Pulmonary artery endothelial cell (primary cell): ENCODE results near the gene B4GALT4. TPM values are rescaled to one million over a fixed set of nuclear protein-coding genes. Genes with fewer than 3 reads are reported as not detected.

Source experiments
- DNase-seq: peaks from one replicate; pipeline ENCODE4 v3.0.0-alpha.2; 2011; ENCODE audit warnings: low read depth, low spot score
- total RNA-seq: library from RNA; depleted of rRNA; stranded (reverse); fragments of >200 nt; gene quantifications from 2 replicates; pipeline ENCODE4 v1.2.3, GENCODE V29; 2014

Gene B4GALT4
- total RNA-seq, 1 donor from 2014 or later = 4.2 TPM

DNA sequence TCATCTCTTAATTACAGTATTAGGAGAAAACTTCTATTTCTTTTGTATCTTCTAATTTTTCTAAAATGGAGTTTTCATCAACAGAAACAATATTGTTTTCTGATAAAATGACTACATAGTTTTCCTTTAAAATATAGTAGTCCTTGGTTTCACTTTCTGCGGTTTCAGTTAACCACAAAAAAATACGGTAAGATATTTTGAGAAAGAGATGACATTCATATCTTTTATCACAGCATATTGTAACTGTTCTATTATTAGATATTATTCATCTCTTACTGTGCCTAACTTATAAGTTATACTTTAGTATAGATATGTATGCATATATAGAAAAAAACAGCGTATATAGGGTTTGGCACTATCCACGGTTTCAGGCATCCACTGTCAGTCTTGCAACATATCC is 2.3 kb downstream of the B4GALT4 start:
- DNase-seq = no peak

DNA sequence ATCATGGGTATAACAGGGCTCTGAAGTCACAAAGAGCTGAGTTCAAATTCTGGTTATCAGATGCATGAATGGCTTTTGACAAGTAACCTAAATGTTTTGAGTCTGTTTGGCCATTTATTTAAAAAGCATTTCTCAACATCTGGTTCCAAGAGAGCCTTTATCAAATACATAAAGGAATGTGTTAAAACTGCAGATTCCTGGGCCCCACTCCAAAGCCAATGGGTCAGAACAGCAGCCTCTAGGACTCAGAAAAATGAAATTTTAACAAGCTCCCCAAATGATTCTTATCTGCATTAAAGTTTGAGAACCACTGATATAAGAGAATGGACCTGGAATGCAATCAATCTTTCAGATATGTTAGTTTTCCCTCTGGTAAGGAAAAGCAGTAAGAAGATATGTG is 3.4 kb downstream of the B4GALT4 start:
- DNase-seq = no peak

- DNase-seq = no peak
Observed at GRCh38 chr3:119236756-119237155, 3.9 kb downstream of the B4GALT4 start.

GRCh38 chr3:119235151-119235550 is 5.5 kb downstream of the B4GALT4 start:
- DNase-seq = no peak

GRCh38 chr3:119234610-119235009 is 6.1 kb downstream of the B4GALT4 start:
- DNase-seq = no peak

GRCh38 chr3:119230745-119231144 is 9.9 kb downstream of the B4GALT4 start:
- no peak for DNase-seq

DNA sequence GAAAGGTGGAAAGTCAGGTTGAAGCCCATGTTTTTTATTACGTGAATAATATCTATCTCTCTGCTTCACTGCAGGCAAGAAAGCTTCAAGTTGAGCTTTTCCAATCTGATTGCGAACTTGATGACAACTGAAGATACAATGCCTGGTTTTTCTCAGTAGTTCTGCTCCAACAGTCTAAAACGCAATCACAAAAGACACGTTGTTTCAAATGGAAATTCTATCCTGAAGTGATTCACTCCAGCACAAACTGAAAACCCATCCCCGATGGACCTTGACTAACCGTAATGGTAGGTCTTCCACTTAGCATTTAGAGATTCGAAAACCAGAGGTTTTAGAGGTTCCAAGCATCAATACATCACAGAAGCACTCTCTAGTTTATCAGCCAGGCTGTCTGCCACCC is 10.6 kb downstream of the B4GALT4 start:
- DNase-seq = no peak

- no peak for DNase-seq
Observed at GRCh38 chr3:119229190-119229589, 11.5 kb downstream of the B4GALT4 start.

DNA sequence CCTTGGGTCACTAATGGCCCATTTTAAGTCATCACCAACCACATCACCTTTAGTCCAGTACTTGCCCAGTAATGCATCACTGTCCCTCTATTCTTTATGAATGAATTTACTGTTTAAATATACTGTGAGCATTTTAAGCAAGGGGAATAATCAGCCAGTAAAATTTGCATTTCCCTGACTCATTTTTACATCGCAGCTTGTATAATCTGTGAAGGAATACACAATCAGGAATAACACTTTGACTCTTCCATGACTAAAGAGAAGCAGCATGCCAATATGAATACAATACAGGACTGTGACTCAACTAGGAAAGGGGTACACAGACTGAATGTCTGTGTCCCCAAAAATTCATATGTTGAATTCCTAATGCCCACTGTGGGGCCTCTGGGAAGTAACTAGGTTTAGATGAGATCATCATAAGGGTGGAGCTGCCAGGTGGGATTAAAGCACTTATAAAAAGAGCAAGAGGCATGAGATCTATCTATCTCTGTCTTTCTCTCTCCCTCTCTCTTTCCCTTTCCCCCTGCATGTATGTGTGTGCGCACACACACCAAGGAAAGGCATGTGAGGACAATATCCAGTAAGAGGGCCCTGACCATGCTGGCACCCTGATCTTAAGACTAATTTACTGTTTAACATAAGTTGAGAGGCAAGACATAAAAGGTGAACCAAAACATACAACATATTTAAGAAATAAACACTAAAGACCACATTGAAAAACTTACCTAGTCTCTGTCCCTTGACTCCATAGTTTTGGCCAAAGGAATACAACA is 12.1 kb downstream of the B4GALT4 start:
- no peak for DNase-seq

- DNase-seq = no peak
Observed at GRCh38 chr3:119227070-119227850, 13.4 kb downstream of the B4GALT4 start.

GRCh38 chr3:119225121-119225520 is 15.6 kb downstream of the B4GALT4 start:
- no peak for DNase-seq

DNA sequence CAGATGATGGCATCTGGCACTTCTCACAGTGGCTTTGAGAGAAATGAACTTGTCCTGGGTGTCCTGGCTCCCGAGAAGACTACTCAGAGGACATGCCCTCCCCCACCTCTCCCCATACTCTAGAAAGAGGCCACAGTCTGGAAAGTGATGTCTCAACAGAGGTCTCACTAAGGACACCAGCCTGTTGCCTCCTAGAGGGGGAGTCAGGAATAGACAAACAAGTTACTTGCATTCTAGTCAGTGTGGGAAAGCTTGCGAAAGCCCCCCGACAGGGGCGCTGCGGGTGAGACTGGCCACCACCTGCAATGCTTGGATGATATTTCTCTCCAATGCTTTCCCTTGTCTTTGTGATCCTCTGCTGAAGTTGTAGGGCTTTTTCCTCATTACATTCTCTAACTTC is 17.2 kb downstream of the B4GALT4 start:
- no peak for DNase-seq

DNA sequence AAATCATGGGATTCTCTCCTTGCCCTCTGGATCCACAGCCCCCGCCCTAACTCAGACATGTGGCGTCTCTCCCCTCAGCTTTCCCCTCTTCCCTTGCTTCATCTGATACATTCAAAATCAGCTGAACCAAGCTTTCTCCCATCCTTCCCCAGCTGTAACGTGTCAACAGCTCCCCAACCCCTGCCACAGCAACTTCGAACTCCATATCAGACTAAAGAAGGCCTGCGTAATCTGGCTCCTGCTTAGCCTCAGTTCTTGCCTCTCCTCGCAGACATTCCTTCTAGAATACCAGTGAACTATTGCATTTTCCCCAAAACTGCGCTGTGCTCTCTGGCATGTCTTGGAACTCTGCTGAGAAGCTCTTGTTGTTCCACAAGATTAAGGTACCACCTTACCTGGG is 18.3 kb downstream of the B4GALT4 start:
- DNase-seq = no peak

- no peak for DNase-seq
Observed at GRCh38 chr3:119221779-119222320, 18.8 kb downstream of the B4GALT4 start.

DNA sequence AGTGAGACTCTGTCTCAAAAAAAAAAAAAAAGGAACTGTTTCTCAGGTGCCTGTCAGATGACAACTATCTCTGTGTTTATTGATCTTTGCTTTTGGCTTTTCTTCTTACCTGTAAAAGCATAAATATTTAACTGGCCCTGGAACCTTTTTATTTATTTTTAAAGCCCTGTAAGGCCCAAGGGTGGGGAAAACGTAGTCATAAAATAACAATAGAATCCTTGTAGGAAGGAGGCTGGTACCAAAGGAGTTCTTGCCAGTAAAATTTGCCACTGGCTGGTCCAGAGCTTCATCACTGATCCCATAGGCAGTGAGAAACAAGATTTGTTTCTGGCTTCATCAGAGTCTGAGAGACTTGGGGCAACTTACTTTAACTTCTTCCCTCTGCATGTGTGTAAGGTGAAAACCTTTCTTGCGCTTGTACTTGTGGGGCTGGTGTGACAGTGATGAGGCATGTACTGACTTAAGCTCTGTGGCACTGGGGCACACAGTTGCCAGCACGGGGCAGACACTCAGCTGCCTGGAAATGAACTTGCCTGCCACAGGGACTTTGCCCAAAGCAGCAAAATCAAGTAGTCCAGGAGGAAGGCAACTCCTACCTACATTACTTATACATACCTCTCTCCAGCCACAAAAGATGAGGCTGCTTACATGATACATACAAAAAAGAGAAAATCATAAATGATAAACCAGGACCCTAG is 19.6 kb downstream of the B4GALT4 start:
- no peak for DNase-seq

DNA sequence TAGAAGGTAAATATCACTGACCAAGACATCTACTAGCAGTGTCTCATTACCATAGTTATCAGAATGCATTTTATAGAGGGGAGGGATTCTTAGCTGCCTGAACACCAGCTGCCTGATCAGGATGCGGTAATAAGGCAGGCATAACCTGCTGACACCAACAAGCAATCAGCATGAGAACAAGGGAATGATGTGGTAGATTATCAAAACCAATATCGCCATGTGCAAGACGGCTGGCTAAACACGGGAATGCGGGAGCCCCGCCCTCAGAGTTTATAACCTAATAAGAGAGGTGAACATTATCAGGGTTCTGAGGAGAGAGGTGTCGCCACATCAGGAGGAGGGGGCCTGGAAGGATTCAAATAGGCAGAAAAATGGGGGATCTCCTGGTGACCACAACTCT is 20.5 kb downstream of the B4GALT4 start:
- DNase-seq = no peak

- no peak for DNase-seq
Observed at GRCh38 chr3:119219069-119219468, 21.6 kb downstream of the B4GALT4 start.

DNA sequence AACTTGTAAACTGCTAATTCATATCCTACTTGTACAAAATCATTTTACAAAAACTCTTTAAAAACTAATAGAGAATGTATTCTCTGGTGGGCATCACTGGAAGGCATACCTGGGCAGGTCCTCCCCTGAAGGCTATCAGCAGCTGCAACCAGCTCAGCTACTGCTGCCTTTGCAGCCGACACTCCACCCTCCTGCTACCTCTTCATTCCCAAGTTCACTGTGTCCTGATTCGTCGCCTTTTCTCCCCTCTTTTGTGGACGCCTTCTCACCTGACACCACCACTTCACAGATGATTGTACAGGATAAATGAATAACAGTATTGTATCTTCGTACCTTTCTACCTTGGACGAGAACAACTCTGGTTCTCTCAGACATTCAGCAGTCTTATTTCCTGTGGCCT is 28.9 kb downstream of the B4GALT4 start:
- no peak for DNase-seq

DNA sequence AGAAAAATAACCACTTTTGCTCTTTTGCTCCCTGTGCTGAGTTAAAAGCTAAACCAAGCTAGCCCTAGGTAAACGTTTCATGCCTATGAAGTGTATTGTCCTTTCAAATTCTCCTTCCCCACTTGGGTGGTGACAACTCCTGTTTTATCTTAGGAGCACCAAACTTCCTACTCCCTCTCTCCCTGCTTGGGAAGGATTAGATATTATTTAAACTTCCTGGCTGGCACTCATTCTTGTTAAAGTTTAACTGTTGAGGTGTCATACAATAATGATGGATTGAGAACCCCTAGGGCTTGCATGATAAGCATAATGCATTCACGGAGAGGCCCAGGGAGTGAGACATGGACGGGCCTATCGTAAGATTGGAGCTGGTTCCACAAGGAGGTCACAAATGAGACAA is 29.5 kb downstream of the B4GALT4 start:
- DNase-seq = no peak

DNA sequence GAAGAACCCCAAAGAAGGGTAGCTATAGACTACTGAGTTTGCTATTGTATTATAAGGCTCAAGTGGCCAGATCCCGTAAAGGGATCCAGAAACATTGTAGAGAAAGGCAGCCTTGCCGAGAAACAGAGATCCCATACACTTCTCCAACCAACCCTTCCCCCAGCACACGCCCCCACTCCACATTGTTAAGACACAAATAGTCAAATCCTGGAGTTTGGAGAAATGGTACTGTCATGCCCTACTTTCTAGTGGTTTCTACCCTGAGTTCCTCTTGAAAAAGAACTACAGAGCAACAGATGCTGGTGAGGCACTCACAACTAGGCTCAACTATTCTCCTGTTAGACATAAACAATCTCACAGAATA is 33.2 kb downstream of the B4GALT4 start:
- DNase-seq = no peak

DNA sequence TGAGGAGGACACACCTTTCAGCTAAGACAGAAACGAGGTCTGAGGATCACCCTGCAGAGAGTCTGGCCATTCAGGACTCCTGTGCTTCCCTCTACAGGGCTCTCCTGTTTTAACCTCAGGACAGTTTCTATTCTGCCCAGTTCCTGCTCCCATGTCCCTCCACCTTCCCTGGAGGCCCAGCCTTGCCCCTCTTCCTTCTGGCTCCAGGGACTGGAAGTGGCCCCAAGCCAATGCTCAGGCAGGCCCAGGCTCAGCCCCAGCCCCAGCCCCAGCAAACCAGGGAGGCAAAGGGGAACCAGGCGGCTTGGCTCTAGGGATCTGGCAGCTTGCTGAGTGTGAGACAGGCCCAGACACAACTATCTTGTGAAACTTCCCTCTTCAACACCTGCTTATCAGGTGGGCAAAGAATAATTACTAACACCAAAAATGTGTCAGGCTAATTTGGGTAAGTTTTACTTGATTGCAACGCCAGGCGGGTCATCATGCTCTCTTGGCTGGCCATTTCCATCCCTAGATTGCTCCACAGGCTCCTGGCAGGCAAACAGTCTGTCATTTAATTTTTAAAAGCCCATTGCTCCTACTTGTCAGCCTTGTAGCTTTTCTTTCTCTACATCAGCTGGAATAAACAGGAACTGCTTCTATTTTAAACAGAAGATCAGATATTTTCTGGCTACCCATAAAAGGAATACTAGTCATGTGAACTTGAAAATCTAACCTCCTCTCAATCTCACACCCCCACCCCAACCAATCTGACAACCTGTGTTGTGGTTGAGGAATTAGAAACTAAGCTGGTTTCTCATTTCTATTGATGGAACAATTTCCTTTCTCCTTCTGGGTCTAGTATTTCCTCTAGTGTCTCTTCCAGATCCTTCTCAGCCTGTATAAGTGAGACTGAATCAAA is 33.8 kb downstream of the B4GALT4 start:
- no peak for DNase-seq
